ENCODE data around the gene FOXP1. TPM values are rescaled to one million over a fixed set of nuclear protein-coding genes. Genes with fewer than 3 reads are reported as not detected.

The FOXP1 gene
- total RNA-seq, 1 donor from 2014 or later: 195 TPM

- no peak for TF ChIP-seq CTCF (IDR thresholded peaks at IDR 0.05)
- H3K27ac Mint-ChIP-seq (ENCODE audit: unreplicated experiment): no peak overlapping the region
- H3K9me3 Mint-ChIP-seq (ENCODE audit: unreplicated experiment): no peaks in the 10 kb centered on the region
- no peaks in the 10 kb centered on the region for H3K27me3 Mint-ChIP-seq (ENCODE audit: unreplicated experiment)
- no peak overlapping the region for H3K4me3 Mint-ChIP-seq (ENCODE audit: unreplicated experiment)
- H3K4me1 Mint-ChIP-seq (ENCODE audit: unreplicated experiment): peaks cover 49% of the 10 kb centered on the region
- DNase-seq (ENCODE audit: extremely low spot score, unreplicated experiment): no peak
- peaks cover 8% of the 10 kb centered on the region for H3K36me3 Mint-ChIP-seq (ENCODE audit: unreplicated experiment)
Observed at GRCh38 chr3:71176366-71176765, 407.2 kb downstream of the FOXP1 start.

- H3K36me3 Mint-ChIP-seq (ENCODE audit: unreplicated experiment): peaks cover 5% of the 10 kb centered on the region
- no peak for DNase-seq (ENCODE audit: extremely low spot score, unreplicated experiment)
- TF ChIP-seq CTCF (IDR thresholded peaks at IDR 0.05): no peak
- H3K9me3 Mint-ChIP-seq (ENCODE audit: unreplicated experiment): no peaks in the 10 kb centered on the region
- H3K4me1 Mint-ChIP-seq (ENCODE audit: unreplicated experiment): peaks cover 51% of the 10 kb centered on the region
- no peak overlapping the region for H3K27ac Mint-ChIP-seq (ENCODE audit: unreplicated experiment)
- no peaks in the 10 kb centered on the region for H3K27me3 Mint-ChIP-seq (ENCODE audit: unreplicated experiment)
- no peak overlapping the region for H3K4me3 Mint-ChIP-seq (ENCODE audit: unreplicated experiment)
Observed at GRCh38 chr3:71175691-71176365, 407.7 kb downstream of the FOXP1 start.

GRCh38 chr3:71172951-71173350, 410.6 kb downstream of the FOXP1 start:
- H3K27me3 Mint-ChIP-seq (ENCODE audit: unreplicated experiment): no peaks in the 10 kb centered on the region
- H3K36me3 Mint-ChIP-seq (ENCODE audit: unreplicated experiment): peaks cover 5% of the 10 kb centered on the region
- no peaks in the 10 kb centered on the region for H3K9me3 Mint-ChIP-seq (ENCODE audit: unreplicated experiment)
- H3K27ac Mint-ChIP-seq (ENCODE audit: unreplicated experiment): peak overlapping the region; percentile 80
- DNase-seq (ENCODE audit: extremely low spot score, unreplicated experiment): no peak
- H3K4me3 Mint-ChIP-seq (ENCODE audit: unreplicated experiment): no peak overlapping the region
- no peak for TF ChIP-seq CTCF (IDR thresholded peaks at IDR 0.05)
- peaks cover 62% of the 10 kb centered on the region for H3K4me1 Mint-ChIP-seq (ENCODE audit: unreplicated experiment)

- H3K4me3 Mint-ChIP-seq (ENCODE audit: unreplicated experiment): no peak overlapping the region
- no peaks in the 10 kb centered on the region for H3K9me3 Mint-ChIP-seq (ENCODE audit: unreplicated experiment)
- TF ChIP-seq CTCF (IDR thresholded peaks at IDR 0.05): no peak
- no peaks in the 10 kb centered on the region for H3K27me3 Mint-ChIP-seq (ENCODE audit: unreplicated experiment)
- DNase-seq (ENCODE audit: extremely low spot score, unreplicated experiment): no peak
- peak overlapping the region; percentile 80 for H3K27ac Mint-ChIP-seq (ENCODE audit: unreplicated experiment)
- peaks cover 67% of the 10 kb centered on the region for H3K4me1 Mint-ChIP-seq (ENCODE audit: unreplicated experiment)
- H3K36me3 Mint-ChIP-seq (ENCODE audit: unreplicated experiment): peaks cover 3% of the 10 kb centered on the region
Observed at GRCh38 chr3:71172189-71172588, 411.3 kb downstream of the FOXP1 start.

GRCh38 chr3:71171247-71171646, 412.3 kb downstream of the FOXP1 start:
- H3K27me3 Mint-ChIP-seq (ENCODE audit: unreplicated experiment): no peaks in the 10 kb centered on the region
- H3K4me1 Mint-ChIP-seq (ENCODE audit: unreplicated experiment): peaks cover 73% of the 10 kb centered on the region
- no peak overlapping the region for H3K27ac Mint-ChIP-seq (ENCODE audit: unreplicated experiment)
- TF ChIP-seq CTCF (IDR thresholded peaks at IDR 0.05): no peak
- DNase-seq (ENCODE audit: extremely low spot score, unreplicated experiment): no peak
- no peaks in the 10 kb centered on the region for H3K9me3 Mint-ChIP-seq (ENCODE audit: unreplicated experiment)
- no peak overlapping the region for H3K4me3 Mint-ChIP-seq (ENCODE audit: unreplicated experiment)
- H3K36me3 Mint-ChIP-seq (ENCODE audit: unreplicated experiment): peaks cover 8% of the 10 kb centered on the region
